MM.1S (cell line): Measurements from ENCODE around the gene SMCO3.

Experiments used
- CTCF ChIP-seq: fragments of 300-600 bp; sonication (generic); IDR thresholded peaks from 2 replicates; pipeline ENCODE4 v1.5.1; 2016; ENCODE audit warnings: antibody characterized with exemption, low read length, mixed read lengths
- EZH2 ChIP-seq: fragments of 300-600 bp; sonication (generic); optimal IDR thresholded peaks from 2 replicates; pipeline ENCODE3; 2017; ENCODE audit warnings: low read depth, mild to moderate bottlenecking, antibody characterized with exemption, low read length, mixed read lengths

- TF ChIP-seq CTCF (no peak), EZH2 (no peak)
These were observed 47.2 kb downstream of the SMCO3 start for GRCh38 chr12:14766649-14767215.
